Fibroblast of skin of abdomen (primary cell): ENCODE results near the gene CLDN6. TPM values are rescaled to one million over a fixed set of nuclear protein-coding genes. Genes with fewer than 3 reads are reported as not detected.
"Not testable (repeated sequence)": the region's sequence is repeated elsewhere in the genome, so short reads cannot be mapped to it uniquely, and the experiment has no call there.

Experiments used
- DNase-seq: peaks from one replicate; pipeline ENCODE4 v3.0.0-alpha.2; 2013
- polyA plus RNA-seq, 2 experiments: library from polyadenylated mRNA; unstranded; fragments of 120-200 nt; gene quantifications; one replicate each; pipeline ENCODE4 v1.2.1, GENCODE V29; 2013; ENCODE audit not compliant: insufficient read length in 2 of 2

Gene CLDN6, protein sequence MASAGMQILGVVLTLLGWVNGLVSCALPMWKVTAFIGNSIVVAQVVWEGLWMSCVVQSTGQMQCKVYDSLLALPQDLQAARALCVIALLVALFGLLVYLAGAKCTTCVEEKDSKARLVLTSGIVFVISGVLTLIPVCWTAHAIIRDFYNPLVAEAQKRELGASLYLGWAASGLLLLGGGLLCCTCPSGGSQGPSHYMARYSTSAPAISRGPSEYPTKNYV
- polyA plus RNA-seq (2013, experiment 1 of 2; ENCODE audit: insufficient read length), result 0.19 TPM
- 0.24 TPM for polyA plus RNA-seq (2013, experiment 2 of 2; ENCODE audit: insufficient read length)

DNA sequence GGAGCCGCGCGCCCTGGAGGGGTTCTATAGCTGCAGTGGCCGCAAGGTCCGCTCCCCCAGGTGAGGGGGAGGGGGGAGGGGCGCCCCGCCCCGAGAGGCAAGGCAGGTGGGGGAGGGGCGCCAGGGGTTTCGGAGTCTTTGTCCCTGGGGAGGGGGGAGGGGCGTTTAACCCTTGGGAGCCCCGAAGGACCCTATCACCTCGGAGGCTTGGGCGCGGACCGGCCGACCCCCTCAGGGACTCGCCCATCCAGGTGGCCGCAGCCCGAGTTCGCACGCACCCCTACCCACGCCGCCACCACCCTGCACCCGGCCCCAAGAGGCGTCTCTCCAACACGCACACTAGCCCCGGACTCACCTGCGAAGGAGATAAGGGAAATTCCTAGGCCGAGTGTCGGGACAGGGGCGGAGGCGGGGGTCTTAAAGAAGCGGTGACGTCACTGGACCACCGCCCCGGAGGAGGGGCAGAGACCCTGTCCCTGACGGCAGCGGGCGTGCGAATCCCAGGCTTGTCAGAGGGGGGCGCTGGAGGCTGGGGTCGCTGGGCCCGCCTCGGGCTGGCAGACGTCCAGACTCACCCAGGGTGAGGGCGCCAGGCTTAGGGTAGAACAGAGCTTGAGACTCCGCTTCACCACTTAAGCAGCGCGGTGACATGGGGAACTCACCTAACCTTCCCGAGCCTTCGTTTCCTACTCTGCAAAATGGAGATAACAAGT lies at the start of gene CLDN6:
CLDN6 (minus strand) TSS at position 390 of the 713 bp plus-strand sequence. CDS start 2,162 bp downstream, outside the sequence.
- DNase-seq, result no peak

DNA sequence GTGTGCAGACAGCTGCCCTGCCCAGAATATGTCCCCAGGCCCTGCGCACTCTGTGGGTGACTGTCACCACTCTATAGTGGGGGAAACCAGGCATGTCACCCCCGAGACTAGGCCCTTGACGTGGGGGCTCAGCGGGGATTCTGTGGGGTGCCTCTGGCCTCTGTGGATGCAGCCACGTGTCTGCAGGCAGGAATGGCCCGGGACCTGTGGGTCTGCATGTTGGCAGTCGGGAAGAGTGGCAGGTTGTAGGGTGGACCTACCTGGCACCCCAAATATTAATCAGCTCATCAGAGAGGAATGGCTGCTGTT lies 48.4 kb upstream of the CLDN6 start:
- DNase-seq, result no peak

DNA sequence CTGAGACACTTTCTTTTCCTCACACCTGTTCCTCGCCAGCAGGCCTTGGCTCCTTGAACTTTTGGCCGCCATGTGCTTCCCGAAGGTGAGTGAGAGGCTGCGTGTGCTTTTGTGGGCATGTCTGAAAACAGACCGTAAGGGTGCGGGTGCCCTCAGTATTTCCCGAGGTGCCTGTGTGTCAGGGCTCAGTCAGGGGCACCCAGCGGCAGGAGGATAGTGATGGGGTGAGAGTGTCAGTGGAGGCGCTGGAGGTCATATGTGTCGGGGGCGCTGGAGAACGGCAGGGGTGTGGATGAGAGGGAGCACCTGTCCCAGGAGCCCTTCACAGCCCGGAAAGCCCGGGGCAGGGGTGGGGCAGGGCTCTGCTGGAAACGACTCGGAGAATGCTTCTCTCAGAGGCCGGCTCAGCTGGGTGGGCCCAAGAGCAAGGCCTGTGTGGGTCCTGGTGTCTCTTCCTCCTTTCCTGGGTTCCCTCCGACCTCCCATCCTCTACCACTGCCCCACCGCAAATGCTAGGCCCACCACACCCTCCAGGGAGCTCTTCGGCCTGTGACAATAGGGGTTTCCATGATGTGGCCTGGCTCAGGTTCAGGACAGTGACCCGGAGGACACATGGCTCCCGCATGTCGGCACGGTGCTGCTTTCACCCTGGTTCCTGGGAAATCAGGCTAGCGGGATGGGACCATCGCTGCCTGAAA lies 47.9 kb upstream of the CLDN6 start:
- DNase-seq, result no peak

DNA sequence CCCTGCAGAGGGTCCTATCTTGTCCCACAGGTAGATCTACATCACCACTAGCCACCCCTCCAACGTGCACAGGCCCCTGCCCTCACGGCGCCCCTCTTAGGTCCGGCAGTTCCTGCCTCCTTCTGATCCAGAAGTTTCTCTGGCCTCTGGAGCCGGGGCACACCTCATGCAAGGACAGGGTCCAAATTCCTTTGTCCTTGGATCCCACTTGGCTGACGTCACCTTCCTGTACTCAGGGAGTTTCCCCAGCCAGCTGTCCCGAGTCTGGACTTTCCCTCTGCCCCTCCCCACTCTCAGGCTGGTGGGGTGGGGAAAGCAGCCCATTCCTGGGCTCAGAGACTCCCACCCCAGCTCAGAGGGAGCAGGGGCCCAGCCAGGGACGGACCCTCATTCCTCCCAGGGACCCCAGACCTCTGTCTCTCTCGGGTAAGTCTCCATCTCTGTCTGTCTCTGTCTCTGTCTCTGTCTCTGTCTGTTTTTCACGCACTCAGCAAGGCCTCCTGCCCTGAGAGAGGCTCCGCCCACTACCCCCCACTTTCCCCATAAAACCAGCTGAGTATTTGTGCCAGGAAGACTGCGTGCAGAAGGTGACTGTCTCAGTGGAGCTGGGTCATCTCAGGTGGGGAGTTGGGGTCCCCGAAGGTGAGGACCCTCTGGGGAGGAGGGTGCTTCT lies 47.2 kb upstream of the CLDN6 start, which contains the start of gene IL32:
IL32 (plus strand) TSS at position 572 of the 673 bp plus-strand sequence. CDS start 172 bp downstream, outside the sequence.
- DNase-seq, result peak; percentile 78

DNA sequence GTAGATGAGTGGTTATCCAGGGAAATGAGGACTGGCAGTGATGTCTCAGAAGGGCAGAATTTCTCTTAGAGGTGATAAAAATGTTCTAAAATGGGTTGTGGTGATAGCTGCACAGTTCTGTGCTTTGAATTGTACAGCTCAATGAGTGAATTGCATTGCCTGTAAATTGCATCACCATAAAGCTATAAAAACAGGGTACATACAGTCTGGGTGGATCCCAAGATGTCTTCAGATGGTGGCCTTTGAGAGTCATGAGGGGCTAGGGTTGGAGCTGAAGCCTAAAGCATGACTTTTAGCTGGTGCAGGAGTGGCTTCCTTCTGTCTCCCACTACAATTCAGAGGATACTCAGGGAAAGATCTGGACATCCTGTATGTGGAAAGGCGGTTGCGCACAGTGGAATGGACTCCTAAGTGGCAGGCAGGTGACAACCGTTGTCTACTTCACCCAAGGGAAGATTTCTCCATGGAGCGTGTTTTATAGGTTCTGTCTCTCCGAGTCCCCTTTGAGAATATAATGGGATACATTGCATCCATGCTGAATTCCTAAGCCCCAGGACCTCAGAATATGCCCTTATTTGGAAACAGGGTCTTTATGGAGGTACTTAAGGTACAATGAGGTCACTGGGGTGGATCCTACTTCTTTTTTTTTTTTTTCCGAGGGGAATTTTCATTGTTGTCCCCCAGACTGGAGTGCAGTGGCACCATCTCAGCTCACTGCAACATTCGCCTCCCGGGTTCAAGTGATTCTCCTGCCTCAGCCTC lies 45.8 kb upstream of the CLDN6 start:
- DNase-seq, result peak; percentile 9

DNA sequence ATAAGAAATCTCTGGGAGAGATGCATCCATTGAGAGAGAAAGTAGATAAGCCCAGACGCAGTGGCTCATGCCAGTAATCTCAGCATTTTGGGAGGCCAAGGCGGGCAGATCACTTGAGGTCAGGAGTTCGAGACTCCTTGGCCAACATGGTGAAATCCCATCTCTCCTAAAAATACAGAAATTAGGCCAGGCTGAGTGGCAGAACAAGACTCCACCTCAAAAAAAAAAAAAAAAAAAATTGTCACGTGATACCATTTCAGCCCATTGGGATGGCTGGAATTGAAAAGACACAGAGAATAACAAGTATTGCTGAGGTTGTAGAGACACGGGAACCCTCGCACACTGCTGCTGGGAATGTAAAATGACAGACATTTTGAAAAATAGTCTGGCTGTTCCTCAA lies 44.6 kb upstream of the CLDN6 start:
- DNase-seq, result no peak

DNA sequence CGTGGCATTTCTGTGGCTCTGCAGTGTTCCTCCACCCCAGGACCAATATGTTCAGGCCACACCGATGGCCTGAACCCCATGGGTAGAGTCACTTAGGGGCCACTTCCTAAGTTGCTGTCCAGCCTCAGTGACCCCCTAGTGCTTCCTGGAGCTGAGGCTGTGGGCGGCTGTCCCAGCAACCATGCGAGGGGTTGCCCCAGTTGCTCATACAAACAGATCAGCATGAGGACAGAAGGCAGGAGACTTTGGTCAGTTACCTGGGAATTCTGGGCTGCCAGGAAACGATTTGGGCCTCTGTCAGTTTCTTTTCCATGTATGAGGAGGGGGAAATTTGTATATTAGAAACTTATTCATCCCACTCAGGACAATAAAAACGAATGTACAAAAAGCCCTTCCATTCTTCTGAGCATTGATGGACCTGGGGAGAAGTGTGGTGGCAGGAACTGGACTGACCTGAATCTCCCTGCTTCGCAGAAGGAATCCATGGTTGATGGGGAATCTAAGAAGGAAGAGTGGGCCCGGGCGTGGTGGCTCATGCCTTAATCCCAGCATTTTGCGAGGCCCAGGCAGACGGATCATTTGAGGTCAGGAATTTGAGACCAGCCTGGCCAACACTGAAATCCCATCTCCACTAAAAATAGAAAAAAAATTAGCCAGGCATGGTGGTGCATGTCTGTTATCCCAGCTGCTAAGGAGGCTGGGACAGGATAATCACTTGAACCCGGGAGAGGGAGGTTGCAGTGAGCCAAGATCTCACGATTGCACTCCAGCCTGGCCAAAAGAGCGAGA lies 42.5 kb upstream of the CLDN6 start:
- no peak for DNase-seq

DNA sequence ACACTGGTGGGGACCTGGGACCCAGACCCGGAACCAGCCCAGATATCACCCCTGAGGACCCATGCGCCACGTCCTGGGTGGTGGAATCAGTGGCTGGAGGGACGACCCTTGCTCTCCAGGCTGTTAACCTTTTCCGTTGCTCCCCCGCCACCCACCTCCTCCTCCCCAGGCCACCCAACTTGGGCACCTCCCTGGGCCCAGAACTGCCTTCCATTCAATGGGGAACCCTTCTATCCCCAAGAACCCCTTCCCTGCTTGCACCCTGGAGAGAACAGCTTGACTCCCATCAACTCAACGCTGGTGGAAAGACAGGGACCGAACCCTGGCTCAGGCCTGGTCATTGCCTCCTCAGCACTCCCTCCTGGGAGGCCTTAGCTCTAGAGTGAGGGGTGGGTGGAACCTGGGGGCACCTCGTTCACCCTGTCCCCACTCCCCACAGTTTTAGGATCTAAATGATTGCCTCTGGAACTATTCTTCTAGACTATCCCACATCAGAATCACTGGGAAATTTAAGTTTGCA lies 41.8 kb upstream of the CLDN6 start:
- no peak for DNase-seq

DNA sequence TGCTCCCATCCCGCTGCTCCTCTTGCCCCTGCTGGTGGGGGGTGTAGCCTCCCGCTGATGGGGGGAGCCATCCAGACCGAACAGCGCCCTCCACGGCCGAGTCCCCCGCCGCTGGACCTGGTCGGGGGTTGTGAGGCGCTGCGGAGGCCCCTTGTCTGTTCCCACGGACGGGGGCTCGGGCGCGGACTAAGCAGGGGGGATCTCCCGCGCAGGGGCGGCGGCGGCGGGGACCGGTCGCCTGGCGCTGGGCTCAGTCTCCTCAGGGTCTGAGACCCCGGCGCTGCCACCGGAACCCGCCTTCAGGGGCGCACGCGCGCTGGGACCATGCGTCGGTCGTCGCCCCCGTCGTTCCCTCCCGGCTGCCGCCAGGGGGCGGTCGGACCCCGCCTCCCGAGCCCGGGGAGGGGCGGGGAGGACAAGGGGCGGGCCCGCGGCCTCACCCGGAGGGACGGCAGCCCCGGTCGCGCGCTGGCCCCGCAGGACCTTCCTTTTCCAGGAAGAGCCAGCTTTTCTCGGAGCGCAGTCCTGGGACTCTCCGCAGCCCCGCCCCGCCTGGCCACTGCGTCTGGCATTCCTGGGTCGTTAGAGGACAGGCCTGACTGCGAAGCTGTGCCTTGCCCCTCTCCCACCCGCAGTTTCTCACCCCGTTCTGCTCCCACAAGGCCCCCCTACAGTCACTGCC lies 41.2 kb upstream of the CLDN6 start:
- peak; percentile 87 for DNase-seq

DNA sequence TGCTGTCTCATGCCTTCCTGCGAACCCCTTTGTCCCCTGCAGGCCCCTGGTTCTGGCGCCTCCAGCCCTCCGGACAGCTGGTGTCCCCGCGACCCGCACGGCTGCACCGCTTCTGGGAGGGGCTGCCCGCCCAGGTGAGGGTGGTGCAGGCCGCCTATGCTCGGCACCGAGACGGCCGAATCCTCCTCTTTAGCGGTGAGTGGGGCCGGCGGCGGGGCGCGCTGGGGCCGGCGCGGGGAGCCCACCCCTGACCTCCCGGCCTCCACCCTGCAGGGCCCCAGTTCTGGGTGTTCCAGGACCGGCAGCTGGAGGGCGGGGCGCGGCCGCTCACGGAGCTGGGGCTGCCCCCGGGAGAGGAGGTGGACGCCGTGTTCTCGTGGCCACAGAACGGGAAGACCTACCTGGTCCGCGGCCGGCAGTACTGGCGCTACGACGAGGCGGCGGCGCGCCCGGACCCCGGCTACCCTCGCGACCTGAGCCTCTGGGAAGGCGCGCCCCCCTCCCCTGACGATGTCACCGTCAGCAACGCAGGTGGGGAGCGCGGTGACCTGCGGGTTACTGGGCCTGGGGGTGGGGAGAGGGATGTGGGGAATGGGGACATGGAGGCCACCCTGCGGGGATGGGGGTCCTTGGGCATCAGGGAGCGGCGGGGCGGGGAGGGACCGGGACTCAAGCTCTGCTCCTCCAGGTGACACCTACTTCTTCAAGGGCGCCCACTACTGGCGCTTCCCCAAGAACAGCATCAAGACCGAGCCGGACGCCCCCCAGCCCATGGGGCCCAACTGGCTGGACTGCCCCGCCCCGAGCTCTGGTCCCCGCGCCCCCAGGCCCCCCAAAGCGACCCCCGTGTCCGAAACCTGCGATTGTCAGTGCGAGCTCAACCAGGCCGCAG lies 40.4 kb upstream of the CLDN6 start:
- peak; percentile 29 for DNase-seq

DNA sequence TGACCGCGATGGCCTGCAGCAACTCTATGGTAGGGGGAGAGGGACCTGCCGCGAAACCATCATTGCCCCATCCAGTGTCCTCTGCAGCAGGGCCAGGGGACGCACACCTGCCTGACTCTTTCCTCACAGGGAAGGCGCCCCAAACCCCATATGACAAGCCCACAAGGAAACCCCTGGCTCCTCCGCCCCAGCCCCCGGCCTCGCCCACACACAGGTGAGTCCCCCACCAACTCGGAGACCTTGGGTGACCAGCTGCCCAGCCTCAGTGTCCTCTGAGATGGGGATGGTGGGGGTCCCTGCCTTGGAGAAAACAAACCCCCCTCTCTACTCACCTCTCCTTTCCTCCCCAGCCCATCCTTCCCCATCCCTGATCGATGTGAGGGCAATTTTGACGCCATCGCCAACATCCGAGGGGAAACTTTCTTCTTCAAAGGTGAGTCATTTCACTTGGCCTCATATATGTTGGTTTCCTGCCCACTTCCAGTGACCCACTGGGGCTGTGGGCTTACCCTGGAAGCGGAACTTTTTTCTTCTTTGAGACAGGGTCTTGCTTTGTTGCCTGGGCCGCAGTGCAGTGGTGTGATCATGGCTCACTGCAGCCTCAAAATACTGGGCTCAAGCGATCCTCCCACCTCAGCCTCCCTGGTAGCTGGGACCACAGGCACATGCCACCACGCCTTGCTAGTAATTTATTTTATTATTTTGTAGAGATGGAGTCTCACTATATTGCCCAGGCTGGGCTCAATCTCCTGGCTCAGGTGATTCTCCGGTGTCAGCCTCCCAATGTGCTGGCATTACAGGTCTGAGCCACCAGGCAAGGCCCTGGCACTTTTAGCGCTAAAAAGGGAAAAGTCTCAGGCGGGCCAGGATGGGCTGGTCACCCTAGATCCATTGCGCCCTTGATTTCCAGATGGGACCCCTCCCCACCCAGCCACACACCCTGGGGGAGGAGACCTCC lies 39.5 kb upstream of the CLDN6 start:
- DNase-seq, result no peak

DNA sequence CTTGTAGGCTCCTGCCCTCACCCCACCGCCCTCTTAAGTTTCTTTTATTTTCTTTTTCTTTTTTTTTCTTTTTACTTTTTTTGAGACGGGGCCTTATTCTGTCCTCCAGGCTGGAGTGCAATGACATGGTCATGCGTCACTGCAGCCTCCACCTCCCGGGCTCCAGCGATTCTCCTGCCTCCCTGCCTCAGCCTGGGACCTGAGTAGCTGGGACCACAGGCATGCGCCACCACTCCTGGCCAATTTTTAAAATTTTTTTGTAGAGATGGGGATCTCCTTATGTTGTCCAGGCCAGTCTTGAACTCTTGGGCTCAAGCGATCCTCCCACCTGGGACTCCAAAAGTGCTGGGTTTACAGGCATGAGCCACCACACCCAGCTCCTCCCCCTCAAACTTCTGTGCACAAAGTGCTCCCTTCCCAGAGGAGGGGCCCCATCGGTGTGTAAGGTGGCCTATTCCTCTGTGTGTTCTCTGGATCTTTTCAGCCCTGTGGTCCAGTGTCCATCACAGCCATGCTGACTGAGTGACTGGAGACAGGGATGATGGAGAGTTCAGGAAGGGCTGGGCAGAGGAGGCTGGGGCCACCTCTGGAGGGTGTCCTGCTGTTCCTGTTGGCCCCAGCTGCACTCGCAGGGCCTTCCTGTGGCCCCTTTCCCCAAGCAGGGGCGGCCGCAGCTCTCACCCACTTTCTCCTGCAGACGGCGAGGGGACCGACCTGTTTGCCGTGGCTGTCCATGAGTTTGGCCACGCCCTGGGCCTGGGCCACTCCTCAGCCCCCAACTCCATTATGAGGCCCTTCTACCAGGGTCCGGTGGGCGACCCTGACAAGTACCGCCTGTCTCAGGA lies 38.6 kb upstream of the CLDN6 start:
- DNase-seq, result no peak

DNA sequence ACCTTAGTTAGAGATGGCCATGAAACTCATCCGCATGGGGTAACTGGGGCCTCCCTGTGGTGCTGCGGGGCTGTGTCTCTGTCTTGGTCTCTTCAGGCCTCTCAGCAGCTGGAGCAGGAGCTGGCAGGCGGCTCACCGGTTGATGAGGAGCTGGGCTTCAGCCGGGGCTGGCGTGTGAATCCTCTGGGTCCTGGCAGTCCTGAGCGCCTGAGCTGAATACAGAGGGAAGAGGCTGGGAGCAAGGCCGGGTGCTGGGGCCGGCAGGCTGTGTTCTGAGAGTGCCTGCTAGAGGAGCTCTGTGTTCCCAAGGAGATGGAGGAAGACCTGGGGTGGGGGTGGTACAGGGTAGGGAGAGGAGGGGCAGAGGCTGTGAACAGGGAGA lies 37.7 kb upstream of the CLDN6 start:
- not testable (repeated sequence) for DNase-seq

DNA sequence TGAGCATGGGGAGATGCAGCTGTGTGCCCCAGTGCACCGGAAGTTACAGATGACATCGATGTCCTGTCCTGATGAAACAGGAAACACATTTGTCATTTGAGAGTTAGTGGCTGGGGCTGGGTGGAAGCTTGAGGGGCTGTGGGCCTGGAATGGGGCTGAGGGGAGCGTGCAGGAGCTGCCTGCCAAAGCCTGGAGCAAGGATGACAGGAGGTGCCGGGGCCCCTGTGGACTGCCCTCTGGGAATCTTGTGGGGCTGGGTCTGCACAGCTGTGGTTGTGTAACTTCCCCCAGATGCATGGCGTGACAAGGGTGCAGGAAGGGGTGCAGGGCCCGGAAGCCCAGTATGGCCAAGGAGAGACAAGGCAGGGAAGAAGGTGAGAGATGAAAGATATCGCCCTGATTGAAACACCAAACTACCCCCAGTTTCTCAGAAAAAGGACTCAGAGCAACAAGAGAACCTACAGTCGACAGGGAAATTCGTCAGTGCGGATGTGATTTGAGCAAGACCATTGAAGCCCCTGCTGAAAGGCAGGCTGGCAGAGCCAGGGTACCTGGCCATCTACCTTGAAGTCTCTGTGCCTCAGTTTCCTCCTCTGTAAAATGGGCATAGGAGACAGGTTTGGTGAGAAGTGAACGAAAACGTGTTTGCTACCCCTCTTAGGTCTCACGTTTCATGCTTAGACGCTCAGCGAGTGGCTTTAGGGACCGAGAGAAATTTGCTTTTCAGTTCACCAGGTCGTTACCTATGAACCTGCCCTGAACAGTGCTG lies 37.2 kb upstream of the CLDN6 start:
- DNase-seq, result no peak

DNA sequence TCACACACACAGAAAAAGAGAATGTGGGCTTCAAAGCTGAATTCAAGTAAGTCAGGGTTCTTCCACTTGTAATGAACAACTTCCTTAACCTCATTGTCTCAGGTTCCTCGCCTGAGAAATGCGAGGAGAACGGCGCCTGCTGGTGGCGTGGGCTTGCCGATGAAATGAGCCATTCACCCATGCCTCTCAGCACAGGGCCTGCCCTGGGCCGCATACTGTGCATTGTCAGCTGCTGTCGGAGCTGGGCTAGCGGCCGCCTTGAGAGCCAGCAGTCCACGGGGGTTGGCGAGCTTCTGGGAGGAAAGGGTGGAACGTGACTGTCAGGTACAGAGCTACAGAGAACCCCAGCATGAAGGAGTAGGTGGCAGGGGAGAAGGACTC lies 35.3 kb upstream of the CLDN6 start:
- not testable (repeated sequence) for DNase-seq

DNA sequence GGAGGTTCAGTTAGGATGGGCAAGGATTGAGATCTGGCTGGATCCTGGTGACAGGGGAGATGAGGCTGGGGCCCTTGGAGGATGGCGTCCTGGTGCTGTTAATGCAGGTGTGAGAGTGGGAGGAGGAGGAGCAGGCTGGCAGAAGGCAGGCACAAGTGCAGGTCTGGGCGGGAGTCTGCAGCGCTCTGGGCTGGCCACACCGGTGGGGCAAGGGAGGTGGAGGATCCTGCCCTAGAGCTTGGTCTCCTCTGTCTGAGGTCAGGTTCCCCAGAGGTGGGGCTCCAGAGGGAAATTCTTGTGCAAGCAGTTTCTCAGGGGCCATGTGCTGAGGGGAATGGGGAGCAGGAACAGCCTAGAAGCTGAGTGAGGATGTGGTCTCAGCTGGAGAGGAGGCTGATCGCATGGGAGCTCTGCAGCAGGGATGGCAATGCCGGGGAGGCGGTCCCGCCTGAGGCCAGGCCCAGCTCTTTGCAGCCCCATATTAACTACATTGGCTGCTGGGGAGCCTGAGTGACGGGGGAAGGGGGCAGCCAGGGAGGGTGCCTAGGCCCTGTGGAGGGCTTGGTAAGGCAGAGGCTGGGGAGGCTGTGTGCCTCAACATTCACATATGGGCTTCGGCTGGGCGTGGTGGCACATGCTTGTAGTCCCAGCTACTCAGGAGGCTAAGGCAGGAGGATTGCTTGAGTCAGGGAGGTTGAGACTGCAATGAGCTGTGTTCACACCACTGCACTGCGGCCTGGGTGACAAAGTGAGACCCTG lies 34.8 kb upstream of the CLDN6 start:
- DNase-seq, result not testable (repeated sequence)
